DND-41 (cell line): ENCODE data around the gene KRTDAP.

ENCODE experiments used
- ATAC-seq: fragments of 200-7000 bp; cut with Tn5 transposase; 3 replicates; pipeline ENCODE4 v1.9.1; 2021; ENCODE audit warnings: low read depth; ENCODE audit not compliant: insufficient read depth
- DNase-seq: peaks from one replicate; pipeline ENCODE4 v3.0.0-alpha.2; 2020
- H2AFZ ChIP-seq: 2 replicates; pipeline ENCODE4 v1.6.0; 2012; ENCODE audit warnings: low read depth, low read length
- H3K27ac ChIP-seq: 2 replicates; pipeline ENCODE4 v1.5.1; 2012; ENCODE audit warnings: low read length, inconsistent platforms
- H3K27me3 ChIP-seq: fragments of 200-600 bp; sonication (generic); 2 replicates; pipeline ENCODE4 v1.6.0; 2012; ENCODE audit warnings: low read length, mild to moderate bottlenecking, inconsistent platforms; ENCODE audit not compliant: insufficient read depth, poor library complexity
- H3K36me3 ChIP-seq: 2 replicates; pipeline ENCODE4 v1.5.1; 2012; ENCODE audit warnings: low read length, inconsistent platforms; ENCODE audit not compliant: insufficient read depth
- H3K4me1 ChIP-seq: 2 replicates; pipeline ENCODE4 v1.5.1; 2012; ENCODE audit warnings: mild to moderate bottlenecking, low read length; ENCODE audit not compliant: insufficient read depth
- H3K4me2 ChIP-seq: 2 replicates; pipeline ENCODE4 v1.6.0; 2012; ENCODE audit warnings: mild to moderate bottlenecking, moderate library complexity, low read length, inconsistent platforms; ENCODE audit not compliant: insufficient read depth
- H3K4me3 ChIP-seq, 2 experiments: fragments of 200-600 bp in 1 of 2; shearing (Covaris generic) in 1 of 2; 2 replicates each; pipeline ENCODE4 v1.5.1; 2012 to 2016; ENCODE audit warnings: inconsistent platforms in 2 of 2, low read length in 2 of 2, mild to moderate bottlenecking in 2 of 2, low read depth in 1 of 2, moderate library complexity in 1 of 2
- H3K79me2 ChIP-seq: 2 replicates; pipeline ENCODE4 v1.6.0; 2012; ENCODE audit warnings: low read length, inconsistent platforms; ENCODE audit not compliant: insufficient read depth
- H3K9ac ChIP-seq: 2 replicates; pipeline ENCODE4 v1.6.0; 2012; ENCODE audit warnings: low read depth, mild to moderate bottlenecking, inconsistent platforms, low read length, moderate library complexity
- H3K9me3 ChIP-seq: 2 replicates; pipeline ENCODE4 v1.5.1; 2012; ENCODE audit warnings: low read length, moderate library complexity, mild to moderate bottlenecking, inconsistent platforms; ENCODE audit not compliant: insufficient read depth, severe bottlenecking
- H4K20me1 ChIP-seq: 2 replicates; pipeline ENCODE4 v1.6.0; 2012; ENCODE audit warnings: low read length; ENCODE audit not compliant: insufficient read depth
- CTCF ChIP-seq: IDR thresholded peaks from 2 replicates; pipeline ENCODE4 v1.5.1; 2012; ENCODE audit warnings: borderline replicate concordance, low read length, moderate library complexity, mild to moderate bottlenecking; ENCODE audit not compliant: poor library complexity, severe bottlenecking; ENCODE audit errors: extremely low read depth
- EZH2 ChIP-seq: IDR thresholded peaks from 3 replicates; pipeline ENCODE4 v1.6.1; 2012; ENCODE audit warnings: borderline replicate concordance, low read depth, mild to moderate bottlenecking, moderate library complexity, low read length, inconsistent platforms; ENCODE audit not compliant: severe bottlenecking

The KRTDAP gene

GRCh38 chr19:35516310-35516709 is 26.0 kb upstream of the KRTDAP start:
- Histone ChIP-seq H3K36me3 (no peaks in the 10 kb centered on the region), H3K4me2 (no peak overlapping the region), H3K9me3 (no peaks in the 10 kb centered on the region), H3K9ac (no peak overlapping the region), H3K27ac (no peak overlapping the region), H4K20me1 (no peaks in the 10 kb centered on the region), H3K79me2 (no peaks in the 10 kb centered on the region), H2AFZ (no peak overlapping the region), H3K4me1 (no peaks in the 10 kb centered on the region), H3K4me3 (no peak overlapping the region), H3K27me3 (no peaks in the 10 kb centered on the region)
- TF ChIP-seq CTCF (no peak), EZH2 (no peak)
- ATAC-seq (no peak), DNase-seq (no peak)

- Histone ChIP-seq H3K9me3 (no peaks in the 10 kb centered on the region), H4K20me1 (no peaks in the 10 kb centered on the region; the same call in 1 of the 2 replicates), H3K36me3 (no peaks in the 10 kb centered on the region), H3K27ac (no peak overlapping the region), H3K4me1 (no peaks in the 10 kb centered on the region), H3K9ac (no peak overlapping the region), H3K4me2 (no peak overlapping the region), H2AFZ (no peak overlapping the region), H3K4me3 (no peak overlapping the region), H3K27me3 (peaks cover 13% of the 10 kb centered on the region), H3K79me2 (no peaks in the 10 kb centered on the region)
- ATAC-seq (no peak), DNase-seq (no peak)
- TF ChIP-seq EZH2, result no peak
- TF ChIP-seq CTCF, result no peak
Measured at GRCh38 chr19:35514282-35514809, 24.1 kb upstream of the KRTDAP start.

- H3K4me3 ChIP-seq, result no peak within 1 kb of the TSS
- no peak for DNase-seq
- H2AFZ ChIP-seq, result no peak within 1 kb of the TSS
- no peaks in the 10 kb centered on the region for H3K9me3 ChIP-seq
- no peak within 1 kb of the TSS for H3K9ac ChIP-seq
- no peak within 1 kb of the TSS for H3K4me2 ChIP-seq
- H3K36me3 ChIP-seq, result no peaks in the 10 kb centered on the region
- no peak for ATAC-seq
- H3K79me2 ChIP-seq, result no peaks in the 10 kb centered on the region
- TF ChIP-seq CTCF (no peak), EZH2 (no peak)
- no peaks in the 10 kb centered on the region; the same call in 1 of the 2 replicates for H4K20me1 ChIP-seq
- no peak within 1 kb of the TSS for H3K27ac ChIP-seq
- peaks cover 15% of the 10 kb centered on the region for H3K27me3 ChIP-seq
- no peaks in the 10 kb centered on the region for H3K4me1 ChIP-seq
Measured at GRCh38 chr19:35513628-35514281, 23.5 kb upstream of the KRTDAP start, which contains the start of gene DMKN. TSS of gene DMKN (minus strand) at chr19:35513649. CDS start at chr19:35513475, 174 bp downstream.
